HEK293T (cell line): ENCODE data around the gene OR5K3.

ENCODE experiments used
- FOXK2 ChIP-seq: fragments of 450-650 bp; IDR thresholded peaks from 2 replicates; pipeline ENCODE4 v1.6.1; 2016; ENCODE audit warnings: mild to moderate bottlenecking
- SP1 ChIP-seq: fragments of 450-650 bp; IDR thresholded peaks from 2 replicates; pipeline ENCODE4 v1.6.1; 2017

DNA sequence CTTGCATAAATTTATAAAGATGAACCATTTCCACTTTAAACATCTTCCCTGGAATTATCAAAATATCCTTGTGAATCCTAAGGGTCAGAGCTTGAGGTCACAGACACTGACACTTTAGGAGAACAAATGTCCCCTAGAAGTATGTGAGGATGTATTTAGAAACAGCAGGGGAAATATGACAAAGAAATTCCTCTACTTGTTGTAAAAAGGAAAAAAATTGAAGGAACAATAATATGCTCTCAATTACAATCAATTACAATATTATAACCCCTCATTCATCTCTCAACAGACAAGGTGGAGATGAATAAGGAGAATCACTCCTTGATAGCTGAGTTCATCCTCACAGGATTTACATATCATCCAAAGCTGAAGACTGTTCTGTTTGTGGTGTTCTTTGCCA is at the start of gene OR5K3:
- TF ChIP-seq SP1 (no peak), FOXK2 (no peak)
